ENCODE results near the gene AHRR. TPM values are rescaled to one million over a fixed set of nuclear protein-coding genes. Genes with fewer than 3 reads are reported as not detected.
"Not testable (repeated sequence)": the region's sequence is repeated elsewhere in the genome, so short reads cannot be mapped to it uniquely, and the experiment has no call there.

The AHRR gene
- total RNA-seq, 1 donor = 0.31 TPM

DNA sequence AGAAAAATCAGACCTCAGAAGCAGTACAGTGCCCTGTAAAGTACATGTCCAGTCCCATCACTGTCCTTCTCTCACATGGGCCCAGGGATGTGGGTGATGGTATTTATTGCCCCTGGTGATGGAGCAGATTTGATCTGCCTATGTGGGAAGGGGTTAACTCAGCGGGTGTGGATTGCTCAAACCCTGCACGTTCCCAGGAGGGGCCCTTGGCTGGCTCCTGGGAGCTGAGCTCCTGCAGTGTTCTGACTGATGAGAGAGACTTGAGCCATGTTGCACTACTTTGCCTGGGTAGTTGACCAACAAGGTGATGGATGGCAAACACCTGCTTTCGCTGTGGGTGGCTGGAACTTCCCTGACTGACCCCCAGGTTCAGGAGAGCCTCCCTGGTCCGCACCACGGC is 21.6 kb upstream of the AHRR start:
- not testable (repeated sequence) for H3K9me3 ChIP-seq (ENCODE audit: low read depth, low read length); H3K27me3 ChIP-seq (ENCODE audit: insufficient read depth, low read length); H3K4me3 ChIP-seq (ENCODE audit: low read length); H3K4me1 ChIP-seq (ENCODE audit: insufficient read depth, low read length)

DNA sequence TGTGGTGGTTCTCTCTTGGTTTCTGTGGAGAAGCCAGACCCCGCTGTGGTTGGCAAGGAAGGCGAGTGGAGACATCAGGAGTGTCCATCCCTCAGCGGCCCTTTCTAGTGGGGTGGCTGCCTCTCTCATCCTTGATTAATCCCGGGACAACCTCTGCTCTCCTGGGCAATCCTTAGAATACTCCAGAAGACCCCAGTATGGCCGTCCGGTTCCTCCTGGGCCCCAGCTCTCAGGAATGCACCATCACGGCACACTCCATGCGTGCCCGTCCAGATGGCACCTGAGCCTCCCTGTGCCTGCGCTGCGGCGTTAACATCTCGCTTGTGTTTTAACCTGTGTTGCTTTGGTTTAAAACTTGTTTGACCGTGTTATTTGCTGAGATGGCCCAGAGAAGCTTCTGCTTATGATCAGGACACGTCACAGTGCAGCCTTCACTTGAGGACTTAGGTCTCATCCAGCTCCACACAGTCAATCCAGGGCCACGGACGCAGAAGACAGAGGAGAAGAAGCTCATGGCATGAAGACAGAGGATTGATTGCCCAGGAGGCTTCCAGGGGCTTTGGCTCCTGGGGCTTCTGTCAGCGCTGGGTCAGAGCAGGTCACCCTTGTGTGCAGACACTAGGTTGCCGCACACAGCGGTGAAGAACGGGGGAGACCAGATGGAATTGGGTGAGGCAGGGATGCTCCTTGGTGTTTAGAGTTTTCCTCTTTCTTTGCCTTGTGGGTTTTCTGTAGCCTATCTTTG is 20.7 kb upstream of the AHRR start:
- H3K9me3 ChIP-seq (ENCODE audit: low read depth, low read length); H3K27me3 ChIP-seq (ENCODE audit: insufficient read depth, low read length); H3K4me3 ChIP-seq (ENCODE audit: low read length); H3K4me1 ChIP-seq (ENCODE audit: insufficient read depth, low read length): not testable (repeated sequence)

DNA sequence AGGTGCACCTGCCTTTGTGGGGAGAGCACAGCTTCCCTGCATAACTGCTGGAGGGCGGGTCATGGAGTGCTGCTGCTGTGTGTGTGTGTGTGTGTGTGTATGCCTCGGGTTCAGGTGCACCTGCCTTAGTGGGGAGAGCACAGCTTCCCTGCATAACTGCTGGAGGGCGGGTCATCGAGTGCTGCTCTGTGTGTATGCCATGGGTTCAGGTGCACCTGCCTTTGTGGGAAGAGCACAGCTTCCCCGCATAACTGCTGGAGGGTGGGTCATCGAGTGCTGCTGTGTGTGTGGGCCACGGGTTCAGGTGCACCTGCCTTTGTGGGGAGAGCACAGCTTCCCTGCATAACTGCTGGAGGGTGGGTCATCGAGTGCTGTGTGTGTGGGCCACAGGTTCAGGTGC is 19.1 kb upstream of the AHRR start:
- not testable (repeated sequence) for H3K4me1 ChIP-seq (ENCODE audit: insufficient read depth, low read length); H3K9me3 ChIP-seq (ENCODE audit: low read depth, low read length); H3K27me3 ChIP-seq (ENCODE audit: insufficient read depth, low read length); H3K4me3 ChIP-seq (ENCODE audit: low read length)

GRCh38 chr5:302966-303365 is 18.5 kb upstream of the AHRR start:
- Histone ChIP-seq H3K27me3 (ENCODE audit: insufficient read depth, low read length) (no peaks in the 10 kb centered on the region), H3K4me1 (ENCODE audit: insufficient read depth, low read length) (no peaks in the 10 kb centered on the region), H3K4me3 (ENCODE audit: low read length) (no peak overlapping the region), H3K9me3 (ENCODE audit: low read depth, low read length) (no peaks in the 10 kb centered on the region)

DNA sequence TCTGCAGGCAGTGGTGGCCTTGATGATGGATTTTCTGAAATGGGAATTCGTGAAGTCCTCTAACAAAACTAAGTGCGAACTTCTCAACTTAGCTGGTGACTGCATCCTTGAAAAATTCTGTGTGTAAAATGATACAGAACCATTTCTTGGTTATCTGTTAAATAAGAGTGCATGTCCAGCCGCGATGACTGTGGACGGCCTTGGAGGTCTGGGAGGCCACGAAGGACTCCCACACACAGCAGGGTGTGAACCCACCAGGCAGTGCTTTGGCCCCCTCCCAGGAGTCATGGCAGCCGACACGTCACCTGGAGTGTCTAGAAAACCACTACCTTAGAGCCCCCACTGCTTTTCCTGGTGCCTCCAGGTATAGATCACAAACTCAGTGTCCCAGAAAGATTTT is 17.8 kb upstream of the AHRR start:
- H3K4me1 ChIP-seq (ENCODE audit: insufficient read depth, low read length); H3K9me3 ChIP-seq (ENCODE audit: low read depth, low read length); H3K4me3 ChIP-seq (ENCODE audit: low read length); H3K27me3 ChIP-seq (ENCODE audit: insufficient read depth, low read length): not testable (repeated sequence)

- no peaks in the 10 kb centered on the region for H3K27me3 ChIP-seq (ENCODE audit: insufficient read depth, low read length)
- H3K4me1 ChIP-seq (ENCODE audit: insufficient read depth, low read length) = no peaks in the 10 kb centered on the region
- no peak overlapping the region for H3K4me3 ChIP-seq (ENCODE audit: low read length)
- no peaks in the 10 kb centered on the region for H3K9me3 ChIP-seq (ENCODE audit: low read depth, low read length)
Measured at GRCh38 chr5:305050-305449, 16.5 kb upstream of the AHRR start.

DNA sequence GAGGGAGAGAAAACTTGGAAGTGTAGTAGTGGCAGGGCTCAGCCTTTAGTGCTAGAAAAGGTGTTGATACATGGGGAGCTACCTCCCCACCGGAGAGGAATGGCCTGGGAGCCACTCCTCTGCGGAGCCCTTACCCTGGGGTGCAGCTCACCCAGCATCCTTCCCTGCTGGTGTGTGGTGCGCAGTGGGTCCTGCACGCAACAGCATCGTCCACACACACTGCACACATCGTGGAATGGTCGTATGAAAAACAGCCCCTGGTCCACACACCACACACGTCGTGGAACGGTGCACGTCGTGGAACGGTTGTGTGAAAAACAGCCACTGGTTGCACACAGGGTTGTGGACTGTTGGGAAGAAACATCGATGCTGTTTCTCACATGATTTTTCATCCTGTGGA is 16.1 kb upstream of the AHRR start:
- no peaks in the 10 kb centered on the region for H3K27me3 ChIP-seq (ENCODE audit: insufficient read depth, low read length)
- no peaks in the 10 kb centered on the region for H3K9me3 ChIP-seq (ENCODE audit: low read depth, low read length)
- H3K4me3 ChIP-seq (ENCODE audit: low read length) = no peak overlapping the region
- H3K4me1 ChIP-seq (ENCODE audit: insufficient read depth, low read length) = no peaks in the 10 kb centered on the region

GRCh38 chr5:306011-306805 is 15.3 kb upstream of the AHRR start:
- no peaks in the 10 kb centered on the region for H3K27me3 ChIP-seq (ENCODE audit: insufficient read depth, low read length)
- H3K4me3 ChIP-seq (ENCODE audit: low read length) = no peak overlapping the region
- H3K4me1 ChIP-seq (ENCODE audit: insufficient read depth, low read length) = no peaks in the 10 kb centered on the region
- H3K9me3 ChIP-seq (ENCODE audit: low read depth, low read length) = no peaks in the 10 kb centered on the region

DNA sequence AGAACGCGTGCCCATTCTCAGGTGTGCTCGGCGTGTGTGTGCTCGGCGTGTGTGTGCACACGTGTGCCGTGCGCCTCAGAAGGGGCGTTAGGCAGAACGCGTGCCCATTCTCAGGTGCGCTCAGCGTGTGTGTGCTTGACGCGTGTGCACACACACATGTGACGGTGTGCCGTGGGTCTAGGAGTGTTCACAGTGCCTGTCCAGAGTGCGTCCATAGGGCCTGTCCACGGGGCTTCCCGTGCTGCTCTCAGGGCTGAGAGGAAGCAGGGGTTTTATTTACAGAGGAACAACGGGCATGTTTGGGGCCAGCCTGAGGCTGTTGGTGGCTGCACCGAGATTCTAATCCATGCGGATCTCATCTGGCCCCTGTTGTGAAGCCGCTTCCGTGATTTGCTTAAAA is 14.2 kb upstream of the AHRR start:
- Histone ChIP-seq H3K4me1 (ENCODE audit: insufficient read depth, low read length) (no peaks in the 10 kb centered on the region), H3K9me3 (ENCODE audit: low read depth, low read length) (no peaks in the 10 kb centered on the region), H3K27me3 (ENCODE audit: insufficient read depth, low read length) (no peaks in the 10 kb centered on the region), H3K4me3 (ENCODE audit: low read length) (no peak overlapping the region)

GRCh38 chr5:307794-308579 is 13.5 kb upstream of the AHRR start:
- H3K4me3 ChIP-seq (ENCODE audit: low read length) = no peak overlapping the region
- H3K4me1 ChIP-seq (ENCODE audit: insufficient read depth, low read length) = no peaks in the 10 kb centered on the region
- no peaks in the 10 kb centered on the region for H3K9me3 ChIP-seq (ENCODE audit: low read depth, low read length)
- no peaks in the 10 kb centered on the region for H3K27me3 ChIP-seq (ENCODE audit: insufficient read depth, low read length)

DNA sequence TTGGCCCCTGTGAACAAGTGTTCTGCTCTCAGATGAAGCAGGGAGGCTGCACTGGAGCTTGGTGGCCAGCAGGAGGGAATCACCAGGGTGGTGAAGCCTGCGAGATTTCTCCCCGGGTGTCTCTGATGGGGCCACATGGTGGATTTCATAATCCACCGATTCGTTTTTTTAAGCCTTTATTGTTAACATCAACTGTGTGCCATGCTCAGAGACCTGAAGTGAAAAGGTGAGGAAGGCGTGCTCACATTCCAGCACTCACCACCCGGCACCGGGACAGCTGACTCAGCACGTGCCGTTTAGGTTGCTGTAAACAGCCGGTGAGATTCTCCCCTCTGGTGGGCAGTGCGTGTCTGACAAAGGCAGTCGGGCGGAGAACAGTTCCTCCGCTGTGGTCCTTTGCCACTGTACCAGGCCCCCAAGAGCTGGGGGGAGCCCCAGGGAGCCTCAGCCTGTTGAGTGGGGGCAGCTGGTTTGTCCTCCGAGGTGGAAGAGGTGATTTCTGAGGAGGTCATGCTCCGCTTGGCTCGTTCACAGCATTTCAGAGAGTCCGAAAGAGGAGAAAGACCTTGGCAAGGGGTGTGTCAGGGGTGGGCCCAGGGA is 12.7 kb upstream of the AHRR start:
- Histone ChIP-seq H3K4me3 (ENCODE audit: low read length) (no peak overlapping the region), H3K4me1 (ENCODE audit: insufficient read depth, low read length) (no peaks in the 10 kb centered on the region), H3K27me3 (ENCODE audit: insufficient read depth, low read length) (no peaks in the 10 kb centered on the region), H3K9me3 (ENCODE audit: low read depth, low read length) (no peaks in the 10 kb centered on the region)

DNA sequence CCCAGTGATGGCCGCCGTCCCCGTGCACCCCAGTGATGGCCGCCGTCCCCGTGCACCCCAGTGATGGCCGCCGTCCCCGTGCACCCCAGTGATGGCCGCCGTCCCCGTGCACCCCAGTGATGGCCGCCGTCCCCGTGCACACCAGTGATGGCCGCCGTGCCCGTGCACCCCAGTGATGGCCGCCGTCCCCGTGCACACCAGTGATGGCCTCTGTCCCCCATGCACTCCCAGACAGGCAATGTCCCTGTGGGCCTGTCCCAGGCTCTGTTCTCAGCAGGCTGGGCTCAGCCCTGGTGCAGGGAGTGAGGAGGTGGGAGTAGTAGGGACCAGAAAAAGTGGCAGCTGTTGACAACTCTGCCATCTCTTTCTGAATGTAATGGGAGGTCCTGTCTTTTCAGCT is 11.7 kb upstream of the AHRR start:
- not testable (repeated sequence) for H3K27me3 ChIP-seq (ENCODE audit: insufficient read depth, low read length); H3K4me1 ChIP-seq (ENCODE audit: insufficient read depth, low read length); H3K9me3 ChIP-seq (ENCODE audit: low read depth, low read length); H3K4me3 ChIP-seq (ENCODE audit: low read length)

DNA sequence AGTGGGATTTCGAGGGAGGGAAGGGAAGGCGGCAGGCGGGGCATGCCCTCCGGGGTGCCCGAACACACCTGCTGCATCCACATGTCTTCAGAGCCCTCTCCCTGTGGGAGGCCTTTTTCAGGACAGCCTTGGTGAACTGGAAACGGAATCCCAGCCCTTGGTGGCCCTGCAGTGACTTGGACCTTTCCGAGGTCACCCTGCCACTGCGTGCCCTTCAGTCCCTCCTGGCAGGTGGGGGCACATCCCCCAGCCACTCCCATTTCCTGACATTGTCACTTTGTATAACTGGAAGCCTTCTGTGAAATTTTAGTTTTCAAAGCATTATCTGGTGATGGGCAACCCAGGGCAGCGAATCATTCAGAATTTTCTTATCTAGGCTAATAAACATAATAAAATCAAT is 11.0 kb upstream of the AHRR start:
- Histone ChIP-seq H3K4me1 (ENCODE audit: insufficient read depth, low read length) (no peaks in the 10 kb centered on the region), H3K9me3 (ENCODE audit: low read depth, low read length) (no peaks in the 10 kb centered on the region), H3K27me3 (ENCODE audit: insufficient read depth, low read length) (no peaks in the 10 kb centered on the region), H3K4me3 (ENCODE audit: low read length) (no peak overlapping the region)

DNA sequence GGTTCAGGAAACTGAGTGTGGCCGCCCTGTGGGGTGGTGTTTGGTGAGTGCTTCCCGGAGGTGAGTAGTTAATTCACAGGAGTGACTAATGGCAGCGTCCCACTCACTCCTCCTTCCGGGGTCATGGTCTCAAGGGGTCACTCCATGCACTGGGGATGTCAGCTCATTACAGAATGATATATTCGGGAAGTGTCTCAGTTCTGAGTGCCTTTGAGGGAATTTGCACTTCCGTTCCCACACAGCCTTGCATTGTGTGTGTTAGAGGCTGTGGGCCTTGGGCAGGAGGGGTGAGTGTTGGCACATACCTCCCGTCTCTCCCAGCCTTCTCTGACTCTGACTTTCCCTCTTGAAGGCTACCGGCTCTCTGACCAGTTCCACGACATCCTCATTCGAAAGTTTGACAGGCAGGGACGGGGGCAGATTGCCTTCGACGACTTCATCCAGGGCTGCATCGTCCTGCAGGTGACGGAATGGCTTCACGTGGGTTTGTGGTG is 10.5 kb upstream of the AHRR start:
- no peak overlapping the region for H3K4me3 ChIP-seq (ENCODE audit: low read length)
- no peaks in the 10 kb centered on the region for H3K9me3 ChIP-seq (ENCODE audit: low read depth, low read length)
- H3K27me3 ChIP-seq (ENCODE audit: insufficient read depth, low read length) = no peaks in the 10 kb centered on the region
- H3K4me1 ChIP-seq (ENCODE audit: insufficient read depth, low read length) = no peaks in the 10 kb centered on the region

DNA sequence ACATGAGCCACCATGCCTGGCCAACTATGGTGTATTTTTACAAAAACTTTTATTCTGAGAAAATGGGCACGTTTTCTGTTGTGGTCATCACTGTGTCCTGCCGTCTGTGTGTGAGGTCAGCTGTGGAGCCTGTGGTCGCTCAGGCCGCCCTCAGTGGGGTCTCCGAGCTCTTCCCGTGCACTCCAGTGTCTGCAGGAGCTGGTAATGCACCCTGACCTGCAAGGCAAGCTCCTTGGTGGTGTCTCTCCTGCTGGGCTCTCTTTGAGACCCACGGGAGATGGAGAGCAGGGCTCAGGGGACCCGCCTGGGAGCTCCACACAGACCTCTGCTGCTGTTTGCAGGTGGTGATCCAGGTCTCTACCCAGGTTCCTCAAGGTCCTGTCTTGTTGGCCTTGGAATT is 9.6 kb upstream of the AHRR start:
- Histone ChIP-seq H3K9me3 (ENCODE audit: low read depth, low read length) (no peaks in the 10 kb centered on the region), H3K4me1 (ENCODE audit: insufficient read depth, low read length) (no peaks in the 10 kb centered on the region), H3K4me3 (ENCODE audit: low read length) (no peak overlapping the region), H3K27me3 (ENCODE audit: insufficient read depth, low read length) (no peaks in the 10 kb centered on the region)

Data from mononuclear cell (primary cell).